ENCODE measurements around the gene CEP112.
"Not testable (repeated sequence)": the region's sequence is repeated elsewhere in the genome, so short reads cannot be mapped to it uniquely, and the experiment has no call there.

Gene CEP112

DNA sequence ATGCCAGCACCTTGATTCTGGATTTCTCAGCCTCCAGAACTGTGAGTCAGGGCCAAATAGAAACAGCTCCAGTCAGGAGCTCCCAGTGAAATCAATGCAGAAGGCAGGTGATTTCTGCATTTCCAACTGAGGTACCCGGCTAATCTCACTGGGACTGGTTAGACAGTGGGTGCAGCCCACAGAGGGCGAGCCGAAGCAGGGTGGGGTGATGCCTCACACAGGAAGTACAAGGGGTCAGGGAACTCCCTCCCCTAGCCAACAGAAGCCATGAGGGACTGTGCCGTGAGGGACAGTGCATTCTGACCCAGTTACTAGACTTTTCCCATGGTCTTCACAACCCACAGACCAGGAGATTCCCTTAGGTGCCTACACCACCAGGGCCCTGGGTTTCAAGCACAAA is 36.9 kb downstream of the CEP112 start:
- not testable (repeated sequence) for DNase-seq (ENCODE audit: low read depth in 2 of 2)

GRCh38 chr17:66152756-66153155 is 39.2 kb downstream of the CEP112 start:
- DNase-seq (ENCODE audit: low read depth in 2 of 2), result no peak

GRCh38 chr17:66150708-66151107 is 41.2 kb downstream of the CEP112 start:
- DNase-seq (ENCODE audit: low read depth in 2 of 2), result no peak

DNA sequence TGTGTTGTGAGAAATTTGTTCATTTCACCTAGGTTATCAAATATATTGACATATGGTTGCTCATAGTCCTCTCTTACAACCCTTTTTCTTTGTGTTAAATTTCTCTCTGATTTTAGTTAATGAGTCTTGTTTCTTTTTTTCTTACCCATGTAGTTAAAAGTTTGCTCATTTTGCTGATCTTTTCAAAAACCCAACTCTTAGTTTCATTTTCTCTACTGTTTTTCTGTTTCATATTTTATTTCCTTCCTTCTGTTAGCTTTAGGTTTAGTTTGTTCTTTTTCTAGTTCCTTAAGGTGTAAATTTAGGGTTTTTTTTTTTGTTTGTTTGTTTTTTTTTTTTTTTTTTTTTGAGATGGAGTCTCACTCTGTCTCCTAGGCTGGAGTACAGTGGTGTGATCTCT is 42.4 kb downstream of the CEP112 start:
- no peak for DNase-seq (ENCODE audit: low read depth in 2 of 2)

DNA sequence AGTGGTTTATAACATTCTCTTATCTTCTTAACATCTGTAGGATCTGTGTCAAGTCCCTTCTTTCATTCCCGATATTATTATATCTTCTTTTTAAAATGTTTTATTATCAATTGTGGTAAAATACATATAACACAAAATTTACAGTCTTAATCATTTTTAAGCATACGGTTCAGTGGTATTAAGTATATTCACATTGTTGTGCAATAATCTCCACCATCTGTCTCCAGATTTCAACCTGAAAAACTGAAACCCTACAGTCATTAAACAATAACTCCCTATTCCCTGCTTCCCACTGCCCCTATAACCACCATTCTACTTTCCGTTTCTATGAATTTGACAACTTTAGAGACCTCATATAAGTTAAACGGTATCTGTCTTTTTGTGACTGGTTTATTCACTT is 45.5 kb downstream of the CEP112 start:
- DNase-seq (ENCODE audit: low read depth in 2 of 2), result no peak

- no peak for DNase-seq (ENCODE audit: low read depth in 2 of 2)
Measured at GRCh38 chr17:66143657-66144282, 48.2 kb downstream of the CEP112 start.

- no peak for DNase-seq (ENCODE audit: low read depth in 2 of 2)
Measured at GRCh38 chr17:66142428-66142827, 49.5 kb downstream of the CEP112 start.

DNA sequence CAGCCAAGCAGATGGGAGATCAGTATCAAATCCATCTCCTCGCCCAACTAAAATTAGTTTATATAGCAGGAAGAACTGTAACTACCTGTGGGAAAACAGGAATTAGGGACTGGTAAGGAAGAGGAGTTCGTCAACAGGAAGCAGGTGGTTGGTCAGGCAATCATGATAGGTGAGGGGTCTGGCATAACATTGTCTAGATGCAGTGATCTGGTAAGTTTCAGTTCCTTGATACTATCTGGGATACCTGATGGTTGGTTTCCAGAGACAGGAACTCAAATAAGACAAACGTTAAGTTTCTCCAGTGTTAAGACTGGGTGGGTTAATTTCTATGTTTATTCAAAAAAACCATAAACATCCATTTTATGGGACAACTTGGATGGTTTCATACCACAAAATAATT is 53.8 kb downstream of the CEP112 start:
- no peak for DNase-seq (ENCODE audit: low read depth in 2 of 2)

DNA sequence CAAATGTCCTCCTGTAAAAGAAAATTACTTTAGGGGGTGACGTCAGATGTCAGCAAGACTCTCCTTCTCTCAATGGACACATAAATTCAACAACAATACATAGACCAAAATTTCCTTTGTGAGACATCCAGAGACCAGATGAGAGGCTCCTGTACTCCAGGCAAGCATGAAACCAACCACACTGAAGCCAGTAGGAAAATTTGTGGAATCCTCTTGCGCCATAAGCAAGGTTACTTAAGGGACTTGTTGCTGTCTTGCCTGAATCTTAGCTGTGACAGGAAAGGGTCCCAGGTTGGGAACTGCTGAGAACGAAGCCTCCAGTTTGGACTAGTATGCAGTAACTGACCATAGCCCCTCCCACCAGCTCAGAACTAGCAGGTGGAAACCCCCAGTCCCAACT is 56.0 kb downstream of the CEP112 start:
- DNase-seq (ENCODE audit: low read depth in 2 of 2), result no peak

DNA sequence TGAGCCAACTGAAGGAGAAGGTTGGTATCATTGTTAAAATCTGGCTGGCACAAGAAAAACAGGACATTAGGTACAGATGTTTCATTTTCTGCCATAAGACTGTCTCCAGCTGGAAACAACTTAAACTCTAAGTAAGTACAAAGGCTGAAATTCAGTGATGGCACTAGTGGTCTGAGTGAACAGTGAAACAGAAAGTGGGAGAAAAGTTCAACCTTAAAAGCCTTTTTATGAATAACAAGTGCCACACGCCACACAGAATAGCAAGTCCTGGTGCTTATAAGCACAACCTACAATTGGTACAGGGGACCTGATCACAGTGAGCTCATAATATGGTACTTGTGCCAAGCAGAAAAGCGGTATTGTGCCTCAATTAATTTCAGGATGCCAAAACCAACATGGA is 56.7 kb downstream of the CEP112 start:
- DNase-seq (ENCODE audit: low read depth in 2 of 2), result no peak

DNA sequence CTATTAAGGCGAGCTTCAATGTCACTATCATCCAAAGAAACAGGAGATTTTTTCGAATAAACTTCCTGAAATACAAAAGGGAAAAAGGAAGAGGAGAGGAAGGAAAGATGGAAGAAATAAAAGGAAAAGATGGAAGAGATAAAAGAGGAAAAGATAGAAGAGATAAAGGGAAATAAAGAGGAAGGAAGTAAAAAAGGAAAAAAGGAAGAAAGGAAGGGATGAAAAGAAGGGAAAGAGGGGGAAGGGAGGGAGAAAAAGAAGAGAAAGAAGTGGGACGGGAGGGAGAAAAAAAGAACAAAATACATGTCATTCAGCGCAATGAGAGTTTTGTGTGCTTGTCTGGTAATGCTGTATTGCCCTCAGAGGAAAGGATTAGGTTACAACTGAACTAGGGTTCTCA is 62.2 kb downstream of the CEP112 start:
- no peak for DNase-seq (ENCODE audit: low read depth in 2 of 2)

DNA sequence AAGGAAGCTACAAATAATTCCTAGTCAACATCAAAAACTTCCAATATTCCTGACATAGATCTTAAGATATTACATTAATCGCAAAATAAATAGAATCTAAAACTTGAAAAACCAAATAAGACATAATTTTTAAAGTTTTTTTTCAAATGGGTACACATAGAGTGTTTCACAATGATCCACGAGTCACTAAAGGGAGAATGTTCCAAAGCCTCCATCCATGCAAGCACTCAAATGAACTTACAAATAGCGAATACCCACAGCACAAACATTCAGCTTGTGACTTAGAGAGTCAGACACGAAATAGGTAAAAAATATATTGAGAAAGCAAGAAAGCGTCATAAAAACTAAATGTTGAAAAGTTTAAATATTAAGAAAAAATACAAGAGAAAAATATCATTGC is 65.7 kb downstream of the CEP112 start:
- DNase-seq (ENCODE audit: low read depth in 2 of 2), result no peak

DNA sequence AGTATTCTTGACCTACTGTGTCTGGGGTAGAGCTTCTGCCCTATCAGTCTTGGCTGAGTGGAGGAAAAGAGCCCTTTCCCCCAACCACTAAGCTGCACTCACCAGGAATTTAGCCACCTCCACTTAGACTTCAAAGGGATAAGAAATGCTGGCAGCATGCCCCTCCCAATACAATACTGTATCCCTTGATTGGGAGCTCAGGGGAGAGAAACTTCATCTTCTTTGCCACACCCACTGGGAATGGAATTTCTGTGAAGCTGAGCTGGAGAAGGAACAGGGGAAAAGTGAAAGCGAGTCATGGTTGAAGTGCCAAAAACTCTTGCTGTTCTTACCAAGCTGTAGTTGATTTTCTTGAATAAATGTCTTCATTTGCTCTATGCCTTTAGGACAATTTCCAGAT is 68.8 kb downstream of the CEP112 start:
- no peak for DNase-seq (ENCODE audit: low read depth in 2 of 2)

GRCh38 chr17:66115246-66115645 is 76.7 kb downstream of the CEP112 start:
- DNase-seq (ENCODE audit: low read depth in 2 of 2), result no peak

DNA sequence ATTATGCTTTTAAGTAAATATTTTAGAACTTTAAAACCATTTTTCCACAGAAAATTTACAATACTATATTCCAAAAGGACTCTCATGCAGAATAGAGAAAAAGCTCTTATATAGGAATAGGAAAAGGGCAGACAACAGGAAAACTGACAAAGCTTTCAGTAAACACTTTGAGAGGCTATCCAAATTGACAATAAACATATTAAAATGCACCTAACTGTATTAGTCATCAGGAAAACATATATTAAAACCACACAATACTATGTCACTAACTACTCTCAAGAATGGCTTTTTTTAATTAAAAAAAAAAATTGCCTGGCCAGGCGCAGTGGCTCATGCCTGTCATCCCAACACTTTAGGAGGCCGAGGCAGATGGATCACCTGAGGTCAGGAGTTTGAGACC is 77.3 kb downstream of the CEP112 start:
- DNase-seq (ENCODE audit: low read depth in 2 of 2), result no peak

DNA sequence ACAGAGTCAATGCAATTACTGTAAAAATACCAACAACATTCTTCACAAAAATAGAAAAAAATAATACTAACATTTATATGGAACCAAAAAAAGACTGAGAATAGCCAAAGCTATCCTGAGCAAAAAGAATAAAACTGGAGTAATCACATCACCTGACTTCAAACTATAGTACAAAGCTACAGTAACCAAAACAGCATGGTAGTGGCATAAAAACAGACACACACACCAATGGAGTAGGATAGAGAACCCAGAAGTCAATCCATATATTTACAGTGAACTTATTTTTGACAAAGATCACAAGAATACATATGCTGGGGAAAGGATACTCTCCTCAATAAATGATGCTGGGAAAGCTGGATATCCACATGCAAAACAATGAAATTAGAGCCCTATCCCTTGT is 84.2 kb downstream of the CEP112 start:
- no peak for DNase-seq (ENCODE audit: low read depth in 2 of 2)

- DNase-seq (ENCODE audit: low read depth in 2 of 2), result no peak
Measured at GRCh38 chr17:66098040-66098439, 93.9 kb downstream of the CEP112 start.

DNA sequence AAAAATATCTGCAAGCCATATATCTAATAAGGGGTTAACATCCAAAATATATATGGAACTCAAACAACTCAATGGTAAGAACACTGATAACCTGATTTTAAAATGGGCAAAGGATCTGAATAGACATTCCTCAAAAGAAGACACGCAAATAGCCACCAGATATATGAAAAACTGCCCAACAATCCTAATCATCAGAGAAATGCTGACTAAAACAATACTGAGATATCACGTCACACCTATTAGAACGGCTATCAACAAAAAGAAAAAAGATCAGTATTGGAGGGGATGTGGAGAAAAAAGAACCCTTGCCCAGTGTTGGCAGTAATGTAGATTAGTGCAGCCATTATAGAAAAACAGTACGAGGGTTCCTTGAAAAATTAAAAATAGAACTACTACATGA is 97.2 kb downstream of the CEP112 start:
- DNase-seq (ENCODE audit: low read depth in 2 of 2), result no peak

- no peak for DNase-seq (ENCODE audit: low read depth in 2 of 2)
Measured at GRCh38 chr17:66091445-66092080, 100.4 kb downstream of the CEP112 start.

- DNase-seq (ENCODE audit: low read depth in 2 of 2), result no peak
Measured at GRCh38 chr17:66089764-66090163, 102.2 kb downstream of the CEP112 start.

DNA sequence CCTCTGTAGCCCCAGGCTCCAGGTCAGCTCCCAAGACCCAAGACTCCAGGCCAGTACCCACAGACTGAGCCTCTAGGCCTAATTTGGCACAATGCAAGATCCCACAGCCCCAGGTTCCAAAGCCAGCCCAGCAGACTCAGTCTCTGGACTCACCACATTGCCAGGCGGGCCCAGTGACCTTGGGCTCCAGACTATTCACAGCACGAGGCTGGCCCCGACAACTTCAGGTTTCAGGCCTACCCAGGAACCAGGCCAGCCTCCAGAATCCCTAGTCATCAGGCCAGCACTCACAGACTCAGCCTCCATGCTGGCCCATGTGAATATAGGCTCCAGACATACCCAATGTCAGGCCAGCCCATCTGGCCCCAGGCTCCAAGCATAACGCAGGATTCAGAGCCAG is 103.8 kb downstream of the CEP112 start:
- no peak for DNase-seq (ENCODE audit: low read depth in 2 of 2)

DNA sequence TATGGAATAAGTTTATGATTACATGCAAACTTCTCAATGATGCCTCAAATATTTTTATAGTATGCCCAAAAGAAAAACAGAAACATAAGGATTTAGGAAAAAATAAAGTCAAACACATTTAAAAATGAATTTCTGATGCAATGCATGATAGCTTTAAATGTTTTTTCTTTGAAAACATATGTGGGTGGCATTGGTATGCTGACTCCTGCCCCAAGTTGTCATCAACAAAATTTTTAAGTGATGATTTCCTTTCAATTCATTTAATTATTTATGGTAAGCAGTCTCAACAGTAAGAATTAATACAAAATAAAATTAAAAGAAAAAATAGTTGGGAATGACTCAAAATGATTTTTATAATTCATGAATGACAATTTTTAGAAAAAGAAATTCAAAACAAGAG is 104.9 kb downstream of the CEP112 start:
- DNase-seq (ENCODE audit: low read depth in 2 of 2), result no peak

DNA sequence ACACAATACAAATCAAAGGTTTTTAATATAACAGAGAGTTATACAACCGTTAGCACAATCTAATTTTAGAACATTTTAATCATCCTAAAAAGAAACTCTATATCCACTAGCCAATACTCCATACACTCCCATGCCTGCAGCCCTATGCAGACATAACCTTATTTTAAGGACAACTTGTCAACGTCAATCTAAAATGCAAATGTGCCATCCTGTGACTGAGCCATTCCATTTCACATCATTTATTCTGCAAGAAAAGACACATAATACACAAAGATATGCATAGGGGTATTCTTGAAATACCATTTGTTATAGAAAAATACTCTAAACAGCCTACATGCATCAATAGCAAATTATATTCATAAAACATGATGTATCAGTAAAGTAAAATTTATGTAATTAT is 106.7 kb downstream of the CEP112 start:
- no peak for DNase-seq (ENCODE audit: low read depth in 2 of 2)

- not testable (repeated sequence) for DNase-seq (ENCODE audit: low read depth in 2 of 2)
Measured at GRCh38 chr17:66080670-66081069, 111.3 kb downstream of the CEP112 start.

All from stimulated activated CD4-positive, alpha-beta T cell treated with anti-CD3 and anti-CD28 coated beads, Interleukin-12 subunit alpha, Interleukin-12 subunit beta, amount 100 ng/mL, for 24 hours (primary cell).